Nephron progenitor cell (in vitro differentiated cells): ENCODE data around the gene NRDE2.

ENCODE experiments used
- DNase-seq: peaks from one replicate; pipeline ENCODE4 v3.0.0; 2021
- H3K27ac Mint-ChIP-seq: 2 replicates; pipeline ENCODE4 v1.8.0; 2021; ENCODE audit warnings: mild to moderate bottlenecking, moderate library complexity, mixed read lengths
- H3K27me3 Mint-ChIP-seq: 2 replicates; pipeline ENCODE4 v1.8.0; 2021; ENCODE audit warnings: mild to moderate bottlenecking, low read depth, mixed read lengths; ENCODE audit not compliant: poor library complexity
- H3K36me3 Mint-ChIP-seq: 2 replicates; pipeline ENCODE4 v1.8.0; 2021; ENCODE audit warnings: low read depth, mixed read lengths
- H3K4me1 Mint-ChIP-seq: 2 replicates; pipeline ENCODE4 v1.8.0; 2021; ENCODE audit warnings: mixed read lengths
- H3K4me3 Mint-ChIP-seq: 2 replicates; pipeline ENCODE4 v1.8.0; 2021; ENCODE audit warnings: mild to moderate bottlenecking, moderate library complexity, mixed read lengths
- H3K9me3 Mint-ChIP-seq: 2 replicates; pipeline ENCODE4 v1.8.0; 2021; ENCODE audit warnings: mild to moderate bottlenecking, moderate library complexity, mixed read lengths
- TF ChIP-seq, protein P1 (sequence below): fragments of 200-600 bp; sonication (generic); IDR thresholded peaks from 2 replicates; pipeline ENCODE4 v1.5.0; 2021; ENCODE audit warnings: antibody characterized with exemption

Gene NRDE2, protein sequence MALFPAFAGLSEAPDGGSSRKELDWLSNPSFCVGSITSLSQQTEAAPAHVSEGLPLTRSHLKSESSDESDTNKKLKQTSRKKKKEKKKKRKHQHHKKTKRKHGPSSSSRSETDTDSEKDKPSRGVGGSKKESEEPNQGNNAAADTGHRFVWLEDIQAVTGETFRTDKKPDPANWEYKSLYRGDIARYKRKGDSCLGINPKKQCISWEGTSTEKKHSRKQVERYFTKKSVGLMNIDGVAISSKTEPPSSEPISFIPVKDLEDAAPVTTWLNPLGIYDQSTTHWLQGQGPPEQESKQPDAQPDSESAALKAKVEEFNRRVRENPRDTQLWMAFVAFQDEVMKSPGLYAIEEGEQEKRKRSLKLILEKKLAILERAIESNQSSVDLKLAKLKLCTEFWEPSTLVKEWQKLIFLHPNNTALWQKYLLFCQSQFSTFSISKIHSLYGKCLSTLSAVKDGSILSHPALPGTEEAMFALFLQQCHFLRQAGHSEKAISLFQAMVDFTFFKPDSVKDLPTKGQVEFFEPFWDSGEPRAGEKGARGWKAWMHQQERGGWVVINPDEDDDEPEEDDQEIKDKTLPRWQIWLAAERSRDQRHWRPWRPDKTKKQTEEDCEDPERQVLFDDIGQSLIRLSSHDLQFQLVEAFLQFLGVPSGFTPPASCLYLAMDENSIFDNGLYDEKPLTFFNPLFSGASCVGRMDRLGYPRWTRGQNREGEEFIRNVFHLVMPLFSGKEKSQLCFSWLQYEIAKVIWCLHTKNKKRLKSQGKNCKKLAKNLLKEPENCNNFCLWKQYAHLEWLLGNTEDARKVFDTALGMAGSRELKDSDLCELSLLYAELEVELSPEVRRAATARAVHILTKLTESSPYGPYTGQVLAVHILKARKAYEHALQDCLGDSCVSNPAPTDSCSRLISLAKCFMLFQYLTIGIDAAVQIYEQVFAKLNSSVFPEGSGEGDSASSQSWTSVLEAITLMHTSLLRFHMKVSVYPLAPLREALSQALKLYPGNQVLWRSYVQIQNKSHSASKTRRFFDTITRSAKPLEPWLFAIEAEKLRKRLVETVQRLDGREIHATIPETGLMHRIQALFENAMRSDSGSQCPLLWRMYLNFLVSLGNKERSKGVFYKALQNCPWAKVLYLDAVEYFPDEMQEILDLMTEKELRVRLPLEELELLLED

DNA sequence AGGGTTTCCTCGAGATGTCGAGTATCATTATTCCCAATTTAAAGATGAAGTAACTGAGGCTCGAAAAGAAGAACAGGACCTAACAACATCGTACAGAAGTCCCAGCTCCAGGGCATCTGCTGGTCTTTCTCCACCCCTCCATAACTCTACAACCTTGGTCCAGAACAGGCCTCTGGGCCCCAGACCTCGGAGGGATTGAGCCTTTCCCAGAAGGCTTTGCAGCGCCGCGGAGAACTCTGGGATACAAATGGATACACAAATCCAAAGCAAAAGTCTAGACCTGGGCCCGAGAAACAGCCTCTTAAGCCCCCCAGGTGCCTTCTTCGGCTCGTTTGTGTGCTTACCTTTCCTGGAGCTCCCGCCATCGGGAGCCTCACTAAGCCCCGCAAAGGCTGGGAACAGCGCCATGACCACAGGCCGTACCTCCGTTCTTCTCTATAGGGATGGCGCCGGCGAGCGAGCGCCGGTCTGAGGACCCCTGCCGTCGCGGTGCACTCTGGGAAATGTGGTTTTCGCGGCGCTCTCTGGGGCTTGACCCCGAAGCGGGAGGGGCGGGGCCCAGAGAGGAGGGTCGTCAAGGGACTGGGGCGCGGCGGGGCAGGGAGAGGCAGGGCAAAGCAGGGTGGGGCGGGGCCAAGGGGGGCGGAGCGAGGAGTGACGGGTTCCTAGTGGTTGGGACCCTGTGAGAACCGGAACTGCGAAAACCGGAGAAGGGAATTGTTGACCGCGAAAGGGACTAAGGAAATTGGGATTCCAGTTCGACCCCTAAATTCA, at the start of gene NRDE2:
TSS of gene NRDE2 (minus strand) at position 445 of the 774 bp plus-strand sequence. CDS start at position 408, 37 bp downstream.
- TF ChIP-seq, protein P1, sequence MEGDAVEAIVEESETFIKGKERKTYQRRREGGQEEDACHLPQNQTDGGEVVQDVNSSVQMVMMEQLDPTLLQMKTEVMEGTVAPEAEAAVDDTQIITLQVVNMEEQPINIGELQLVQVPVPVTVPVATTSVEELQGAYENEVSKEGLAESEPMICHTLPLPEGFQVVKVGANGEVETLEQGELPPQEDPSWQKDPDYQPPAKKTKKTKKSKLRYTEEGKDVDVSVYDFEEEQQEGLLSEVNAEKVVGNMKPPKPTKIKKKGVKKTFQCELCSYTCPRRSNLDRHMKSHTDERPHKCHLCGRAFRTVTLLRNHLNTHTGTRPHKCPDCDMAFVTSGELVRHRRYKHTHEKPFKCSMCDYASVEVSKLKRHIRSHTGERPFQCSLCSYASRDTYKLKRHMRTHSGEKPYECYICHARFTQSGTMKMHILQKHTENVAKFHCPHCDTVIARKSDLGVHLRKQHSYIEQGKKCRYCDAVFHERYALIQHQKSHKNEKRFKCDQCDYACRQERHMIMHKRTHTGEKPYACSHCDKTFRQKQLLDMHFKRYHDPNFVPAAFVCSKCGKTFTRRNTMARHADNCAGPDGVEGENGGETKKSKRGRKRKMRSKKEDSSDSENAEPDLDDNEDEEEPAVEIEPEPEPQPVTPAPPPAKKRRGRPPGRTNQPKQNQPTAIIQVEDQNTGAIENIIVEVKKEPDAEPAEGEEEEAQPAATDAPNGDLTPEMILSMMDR: no peak
- Mint-ChIP-seq H3K4me3 (peak within 1 kb of the TSS; percentile 87), H3K36me3 (peaks cover 10% of the 10 kb centered on the region), H3K4me1 (peaks cover 17% of the 10 kb centered on the region), H3K27ac (peak within 1 kb of the TSS; percentile 98), H3K9me3 (no peaks in the 10 kb centered on the region), H3K27me3 (peaks cover 35% of the 10 kb centered on the region)
- DNase-seq: peak; percentile 100

DNA sequence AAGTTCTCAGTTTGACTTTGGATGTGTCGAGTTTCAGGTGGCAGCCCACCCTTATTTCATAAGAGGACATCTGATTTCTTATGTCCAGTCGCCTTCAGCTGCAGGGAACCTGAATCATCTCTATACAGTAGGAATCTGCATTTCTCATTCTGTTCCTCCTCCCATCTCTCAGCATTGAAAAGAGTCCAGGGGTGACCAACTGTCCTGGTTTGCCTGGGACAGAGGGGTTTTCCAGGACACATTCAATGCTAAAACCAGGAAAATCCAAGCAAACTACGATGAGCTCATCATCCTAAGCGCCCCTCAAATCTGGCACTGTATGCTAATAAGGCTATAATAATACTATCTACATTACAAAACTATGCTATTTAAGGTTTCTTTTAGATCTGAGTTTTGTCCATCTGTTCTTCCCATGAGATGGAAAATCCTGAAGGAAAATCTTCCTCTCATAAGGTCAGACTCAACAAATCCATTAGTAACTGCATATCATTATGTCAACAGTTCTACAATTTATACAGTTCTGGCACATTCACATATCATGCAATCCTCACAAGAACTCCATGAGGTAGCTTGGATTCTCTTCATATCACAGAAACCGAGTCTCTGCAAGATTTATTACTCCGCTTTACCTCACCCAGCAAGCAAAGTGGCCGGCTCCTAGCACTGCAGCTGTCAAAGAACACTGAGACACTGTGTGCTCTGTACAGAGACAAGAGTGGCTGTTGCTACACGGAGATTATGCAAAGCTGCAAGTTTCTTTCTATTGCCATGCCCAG, 49.5 kb upstream of the NRDE2 start:
- H3K9me3 Mint-ChIP-seq: no peaks in the 10 kb centered on the region
- H3K4me1 Mint-ChIP-seq: peaks cover 9% of the 10 kb centered on the region
- TF ChIP-seq, protein P1: no peak
- H3K36me3 Mint-ChIP-seq: no peaks in the 10 kb centered on the region
- no peak overlapping the region for H3K4me3 Mint-ChIP-seq
- no peak overlapping the region for H3K27ac Mint-ChIP-seq
- H3K27me3 Mint-ChIP-seq: peaks cover 6% of the 10 kb centered on the region
- no peak for DNase-seq

DNA sequence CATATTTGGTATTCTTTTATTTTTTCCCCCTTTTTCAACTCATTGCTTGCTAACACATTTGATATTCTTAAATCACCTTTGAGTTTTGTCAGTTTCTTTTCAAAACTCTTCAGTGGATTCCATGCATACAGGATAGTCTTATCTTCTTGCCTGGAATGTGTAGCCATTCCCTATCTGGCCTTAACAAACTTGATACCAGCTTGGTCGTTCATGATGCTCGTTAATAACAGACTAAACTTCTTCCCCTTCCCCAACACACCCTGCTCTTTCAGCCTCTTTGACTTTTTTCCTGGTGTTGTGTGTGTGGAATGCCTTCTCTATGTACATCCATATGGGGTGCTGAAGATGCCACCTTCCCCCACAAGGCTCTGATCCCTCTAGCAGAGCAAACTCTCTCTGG, 47.4 kb upstream of the NRDE2 start:
- Mint-ChIP-seq H3K4me3 (no peak overlapping the region), H3K36me3 (no peaks in the 10 kb centered on the region), H3K9me3 (no peaks in the 10 kb centered on the region), H3K27me3 (peaks cover 6% of the 10 kb centered on the region), H3K27ac (no peak overlapping the region), H3K4me1 (peaks cover 9% of the 10 kb centered on the region)
- no peak for DNase-seq
- TF ChIP-seq, protein P1: no peak

DNA sequence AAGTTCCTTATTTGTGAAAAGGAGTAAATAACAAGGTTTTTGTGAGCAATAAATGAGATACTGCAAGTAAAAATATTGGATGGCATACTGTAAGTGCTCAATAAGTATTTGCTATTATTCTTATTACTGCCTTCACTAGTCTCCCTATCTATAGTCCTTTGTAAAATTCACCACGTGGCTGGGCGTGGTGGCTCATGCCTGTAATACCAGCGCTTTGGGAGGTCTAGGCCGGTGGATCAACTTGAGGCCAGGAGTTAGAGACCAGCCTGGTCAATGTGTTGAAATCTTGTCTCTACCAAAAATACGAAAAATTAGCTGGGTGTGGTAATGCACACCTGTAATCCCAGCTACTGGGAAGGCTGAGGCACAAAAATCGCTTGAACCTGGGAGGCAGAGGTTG, 46.5 kb upstream of the NRDE2 start:
- Mint-ChIP-seq H3K36me3 (no peaks in the 10 kb centered on the region), H3K9me3 (no peaks in the 10 kb centered on the region), H3K4me1 (peaks cover 9% of the 10 kb centered on the region), H3K27me3 (peaks cover 6% of the 10 kb centered on the region), H3K4me3 (no peak overlapping the region), H3K27ac (no peak overlapping the region)
- TF ChIP-seq, protein P1: no peak
- DNase-seq: no peak

DNA sequence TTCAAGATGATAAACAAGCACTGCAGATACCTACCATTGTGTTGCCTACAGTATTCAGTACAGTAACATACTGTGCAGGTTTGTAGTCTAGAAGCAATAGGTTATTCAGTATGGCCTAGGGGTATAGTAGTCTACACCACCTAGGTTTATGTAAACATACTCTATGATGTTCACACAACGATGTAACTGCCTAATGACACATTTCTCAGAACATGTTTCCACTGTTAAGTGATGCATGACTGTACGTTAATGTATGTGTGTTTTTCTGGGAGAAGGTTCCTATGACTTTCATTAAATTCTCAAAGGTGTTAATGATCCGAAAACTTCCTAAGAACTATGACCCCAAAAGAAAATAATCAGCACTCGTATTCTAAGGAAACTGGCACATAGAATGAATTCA, 44.2 kb upstream of the NRDE2 start:
- no peak overlapping the region for H3K4me3 Mint-ChIP-seq
- H3K27me3 Mint-ChIP-seq: peaks cover 6% of the 10 kb centered on the region
- no peaks in the 10 kb centered on the region for H3K36me3 Mint-ChIP-seq
- no peak for DNase-seq
- no peak overlapping the region for H3K27ac Mint-ChIP-seq
- no peaks in the 10 kb centered on the region for H3K9me3 Mint-ChIP-seq
- peaks cover 9% of the 10 kb centered on the region for H3K4me1 Mint-ChIP-seq
- TF ChIP-seq, protein P1: no peak
